Cardiac fibroblast (primary cell): ENCODE results near the gene IFNL1.

Experiments
- DNase-seq, 2 donors: peaks; one replicate each; pipeline versions ENCODE4 v3.0.0 to v3.0.0-alpha.2; 2010; ENCODE audit warnings: low read depth in 2 of 2
- H3K4me3 ChIP-seq, 2 donors: replicated peaks in 1 of 2; 1 replicate in 1 of 2; 2 replicates in 1 of 2; pipeline ENCODE4 v1.5.1; 2011; ENCODE audit warnings: low read depth in 2 of 2, low read length in 2 of 2, mild to moderate bottlenecking in 2 of 2, moderate library complexity in 1 of 2
- CTCF ChIP-seq: IDR thresholded peaks from one replicate; pipeline ENCODE4 v1.5.1; 2011; ENCODE audit warnings: low read depth, mild to moderate bottlenecking, low read length, inconsistent platforms

The IFNL1 gene

GRCh38 chr19:39296055-39296645 lies at the start of gene IFNL1:
IFNL1 (plus strand) TSS chr19:39296407; CDS start chr19:39296422, 15 bp downstream.
- no peak for TF ChIP-seq CTCF

GRCh38 chr19:39246951-39247669 lies 49.1 kb upstream of the IFNL1 start:
- TF ChIP-seq CTCF: no peak

More at GRCh38 chr19:39296055-39296645, at the start of gene IFNL1:
- DNase-seq: no peak
- no peak within 1 kb of the TSS for H3K4me3 ChIP-seq

GRCh38 chr19:39247701-39248664 lies 48.2 kb upstream of the IFNL1 start:
- TF ChIP-seq CTCF: no peak
- no peak overlapping the region for H3K4me3 ChIP-seq
- no peak for DNase-seq

More at GRCh38 chr19:39246951-39247669, 49.1 kb upstream of the IFNL1 start:
- peak; percentile 7 to 10 for DNase-seq
- no peak overlapping the region for H3K4me3 ChIP-seq

GRCh38 chr19:39248806-39249205 lies 47.4 kb upstream of the IFNL1 start, which contains the start of gene IFNL4:
IFNL4 (minus strand) TSS chr19:39248856.
- H3K4me3 ChIP-seq: no peak within 1 kb of the TSS
- no peak for DNase-seq
- TF ChIP-seq CTCF: no peak

- no peak overlapping the region for H3K4me3 ChIP-seq
- no peak for DNase-seq
- TF ChIP-seq CTCF: no peak
These were observed 45.1 kb upstream of the IFNL1 start for GRCh38 chr19:39251081-39251480.

- H3K4me3 ChIP-seq: no peak overlapping the region
- no peak for DNase-seq
- TF ChIP-seq CTCF: no peak
These were observed 44.4 kb upstream of the IFNL1 start for GRCh38 chr19:39251846-39252245.
